GM12878 (cell line): Measurements from ENCODE around the gene DMXL1. TPM values are rescaled to one million over a fixed set of nuclear protein-coding genes. Genes with fewer than 3 reads are reported as not detected.

Experiments
- BMI1 ChIP-seq: fragments of 450-650 bp; IDR thresholded peaks from 2 replicates; pipeline ENCODE4 v1.6.1; 2016; ENCODE audit warnings: mild to moderate bottlenecking, moderate library complexity, borderline replicate concordance
- CBFB ChIP-seq: IDR thresholded peaks from 2 replicates; pipeline ENCODE4 v1.6.1; 2016; ENCODE audit warnings: antibody characterized with exemption, low read depth
- CBX5 ChIP-seq: sonication (generic); IDR thresholded peaks from 2 replicates; pipeline ENCODE4 v1.6.1; 2016; ENCODE audit warnings: low read depth, moderate library complexity, mild to moderate bottlenecking, inconsistent platforms
- CHD2 ChIP-seq: IDR thresholded peaks from 2 replicates; pipeline ENCODE4 v1.6.1; 2011; ENCODE audit warnings: low read depth, low read length, improper control_type of control experiment, borderline replicate concordance
- CHD4 ChIP-seq: fragments of 200-600 bp; sonication (generic); IDR thresholded peaks from 2 replicates; pipeline ENCODE4 v1.6.1; 2016; ENCODE audit warnings: mild to moderate bottlenecking
- DPF2 ChIP-seq: fragments of 450-650 bp; IDR thresholded peaks from 2 replicates; pipeline ENCODE4 v1.6.1; 2017; ENCODE audit warnings: mild to moderate bottlenecking
- EP300 ChIP-seq, 2 experiments: fragments of 150-350 bp in 1 of 2; IDR thresholded peaks; 2 replicates each; pipeline ENCODE4 v1.6.1; 2011 to 2012; ENCODE audit warnings: low read depth in 2 of 2, low read length in 2 of 2, borderline replicate concordance in 1 of 2, improper control_type of control experiment in 1 of 2, inconsistent platforms in 1 of 2; ENCODE audit not compliant: control insufficient read depth in 1 of 2
- ETV6 ChIP-seq, 2 experiments: fragments of 450-650 bp in 1 of 2; IDR thresholded peaks in 1 of 2; conservative IDR thresholded peaks in 1 of 2; 2 replicates each; pipeline ENCODE4 v1.6.1; 2014; ENCODE audit warnings: antibody characterized with exemption in 1 of 2, borderline replicate concordance in 1 of 2, low read depth in 1 of 2, mild to moderate bottlenecking in 1 of 2, moderate library complexity in 1 of 2
- FOXM1 ChIP-seq: IDR thresholded peaks from 2 replicates; pipeline ENCODE4 v1.6.1; 2012; ENCODE audit warnings: low read depth, mild to moderate bottlenecking, inconsistent platforms, low read length, moderate library complexity
- GATAD2B ChIP-seq: fragments of 450-650 bp; conservative IDR thresholded peaks from 2 replicates; pipeline ENCODE4 v1.6.1; 2017; ENCODE audit warnings: low read depth, mild to moderate bottlenecking, moderate library complexity
- HDAC6 ChIP-seq: fragments of 200-600 bp; sonication (generic); IDR thresholded peaks from one replicate; pipeline ENCODE4 v1.8.0; 2017; ENCODE audit warnings: antibody characterized with exemption; ENCODE audit not compliant: unreplicated experiment
- MEF2A ChIP-seq: IDR thresholded peaks from 2 replicates; pipeline ENCODE4 v1.6.1; 2011; ENCODE audit warnings: low read depth, mild to moderate bottlenecking, low read length, moderate library complexity; ENCODE audit not compliant: insufficient read depth
- MXI1 ChIP-seq: fragments of 150-350 bp; IDR thresholded peaks from 2 replicates; pipeline ENCODE4 v1.6.1; 2011; ENCODE audit warnings: low read depth, mild to moderate bottlenecking, inconsistent platforms, low read length, improper control_type of control experiment
- NFYB ChIP-seq: IDR thresholded peaks from 2 replicates; pipeline ENCODE4 v1.6.1; 2011; ENCODE audit warnings: low read depth, mild to moderate bottlenecking, low read length, improper control_type of control experiment, moderate library complexity; ENCODE audit not compliant: insufficient read depth
- PML ChIP-seq: IDR thresholded peaks from 2 replicates; pipeline ENCODE4 v1.6.1; 2012; ENCODE audit warnings: low read length, inconsistent platforms
- POLR2AphosphoS5 ChIP-seq: IDR thresholded peaks from 2 replicates; pipeline ENCODE4 v1.6.1; 2011; ENCODE audit warnings: mild to moderate bottlenecking, low read length, inconsistent platforms
- POU2F2 ChIP-seq: IDR thresholded peaks from 3 replicates; pipeline ENCODE4 v1.6.1; 2011; ENCODE audit warnings: low read depth, mild to moderate bottlenecking, low read length, borderline replicate concordance
- RCOR1 ChIP-seq: conservative IDR thresholded peaks from 2 replicates; pipeline ENCODE4 v1.6.1; 2012; ENCODE audit warnings: low read depth, low read length, improper control_type of control experiment
- RFX5 ChIP-seq: IDR thresholded peaks from 2 replicates; pipeline ENCODE4 v1.6.1; 2011; ENCODE audit warnings: low read depth, low read length, improper control_type of control experiment
- SMC3 ChIP-seq: IDR thresholded peaks from 2 replicates; pipeline ENCODE4 v1.6.1; 2011; ENCODE audit warnings: low read length, improper control_type of control experiment, borderline replicate concordance
- TCF12 ChIP-seq: IDR thresholded peaks from 2 replicates; pipeline ENCODE4 v1.6.1; 2011; ENCODE audit warnings: low read depth, mild to moderate bottlenecking, low read length
- TCF3 ChIP-seq: IDR thresholded peaks from 2 replicates; pipeline ENCODE4 v1.6.1; 2012; ENCODE audit warnings: low read depth, mild to moderate bottlenecking, low read length, borderline replicate concordance; ENCODE audit not compliant: insufficient read depth
- TCF7 ChIP-seq: IDR thresholded peaks from 2 replicates; pipeline ENCODE4 v1.6.1; 2014; ENCODE audit warnings: antibody characterized with exemption, borderline replicate concordance
- WRNIP1 ChIP-seq: IDR thresholded peaks from 2 replicates; pipeline ENCODE4 v1.6.1; 2011; ENCODE audit warnings: low read depth, low read length, improper control_type of control experiment, borderline replicate concordance
- YY1 ChIP-seq: IDR thresholded peaks from 2 replicates; pipeline ENCODE4 v1.6.1; 2011; ENCODE audit warnings: low read depth, mild to moderate bottlenecking, low read length
- polyA plus RNA-seq, 11 experiments: library from polyadenylated mRNA; depleted of rRNA in 4 of 11; unstranded in 6 of 11; stranded (reverse) in 5 of 11; fragments of >200 nt; fragmentation: Nextera tagmentation in 4 of 11; fragmentation: Illumina TruSeq in 1 of 11; extraction: Ambion mirVana in 4 of 11; extraction: Trizol in 1 of 11; gene quantifications; 1 replicate in 1 of 11; 2 replicates in 10 of 11; pipeline versions ENCODE4 v1.2.1 to v1.2.3, GENCODE V29; 2011 to 2016; ENCODE audit warnings: inconsistent platforms in 2 of 11, missing spikeins in 2 of 11, low read depth in 1 of 11
- total RNA-seq, 4 experiments: library from RNA; depleted of rRNA in 3 of 4; stranded (reverse); fragments of >200 nt in 3 of 4; fragmentation: Illumina TruSeq in 1 of 4; extraction: Trizol in 1 of 4; gene quantifications; 2 replicates each; pipeline versions ENCODE4 v1.2.1 to v1.2.3, GENCODE V29; 2013 to 2021
- TF ChIP-seq, protein P1 (sequence below): IDR thresholded peaks from 2 replicates; pipeline ENCODE4 v1.6.1; 2011; ENCODE audit warnings: low read depth, mild to moderate bottlenecking, low read length, moderate library complexity, borderline replicate concordance; ENCODE audit errors: extremely low read depth
- TF ChIP-seq, protein P2 (sequence below): IDR thresholded peaks from 2 replicates; pipeline ENCODE4 v1.6.1; 2011; ENCODE audit warnings: mild to moderate bottlenecking, low read depth, low read length, moderate library complexity; ENCODE audit not compliant: insufficient replicate concordance
- TF ChIP-seq, protein P3 (sequence below): IDR thresholded peaks from 2 replicates; pipeline ENCODE4 v1.6.1; 2012; ENCODE audit warnings: low read depth, low read length, improper control_type of control experiment

Gene DMXL1
- total and polyA plus RNA-seq, 10 of the 15 experiments (the other 5 are each of a cell fraction or from before 2014, with no cell fraction given), result 9.1 to 67.7 (median 34.1) TPM

GRCh38 chr5:119070828-119071560, at the start of gene DMXL1 (continued):
- TF ChIP-seq CBFB, result peak; percentile 98
- TF ChIP-seq TCF12, result peak; percentile 75
- TF ChIP-seq, protein P1, sequence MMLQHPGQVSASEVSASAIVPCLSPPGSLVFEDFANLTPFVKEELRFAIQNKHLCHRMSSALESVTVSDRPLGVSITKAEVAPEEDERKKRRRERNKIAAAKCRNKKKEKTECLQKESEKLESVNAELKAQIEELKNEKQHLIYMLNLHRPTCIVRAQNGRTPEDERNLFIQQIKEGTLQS, result no peak
- no peak for TF ChIP-seq WRNIP1
- 0 out of 4 replicates have a peak, but pooled peaks of 1 of the 2 experiments have one; percentile 8 for TF ChIP-seq EP300 (IDR thresholded peaks at IDR 0.05; ENCODE audit: borderline replicate concordance in 1 of 2, control insufficient read depth in 1 of 2, low read depth in 2 of 2, low read length in 2 of 2)
- TF ChIP-seq ETV6 (conservative IDR thresholded peaks at IDR 0.05 in 1 of 2, IDR thresholded peaks at IDR 0.05 in 1 of 2; ENCODE audit: borderline replicate concordance in 1 of 2, low read depth in 1 of 2), result no peak
- peak; percentile 98 for TF ChIP-seq CHD2
- TF ChIP-seq HDAC6, result no peak
- TF ChIP-seq MXI1, result peak; percentile 67
- TF ChIP-seq POLR2AphosphoS5, result peak; percentile 73; the same call in 1 of the 2 replicates
- TF ChIP-seq MEF2A, result no peak
- no peak for TF ChIP-seq BMI1
- TF ChIP-seq FOXM1, result no peak
- no peak for TF ChIP-seq TCF7
- TF ChIP-seq CBX5, result peak; percentile 86; the same call in 1 of the 2 replicates
- TF ChIP-seq CHD4, result no peak
- TF ChIP-seq RFX5, result peak; percentile 53; the same call in 1 of the 2 replicates
- peak; percentile 87 for TF ChIP-seq NFYB
- TF ChIP-seq, protein P2, sequence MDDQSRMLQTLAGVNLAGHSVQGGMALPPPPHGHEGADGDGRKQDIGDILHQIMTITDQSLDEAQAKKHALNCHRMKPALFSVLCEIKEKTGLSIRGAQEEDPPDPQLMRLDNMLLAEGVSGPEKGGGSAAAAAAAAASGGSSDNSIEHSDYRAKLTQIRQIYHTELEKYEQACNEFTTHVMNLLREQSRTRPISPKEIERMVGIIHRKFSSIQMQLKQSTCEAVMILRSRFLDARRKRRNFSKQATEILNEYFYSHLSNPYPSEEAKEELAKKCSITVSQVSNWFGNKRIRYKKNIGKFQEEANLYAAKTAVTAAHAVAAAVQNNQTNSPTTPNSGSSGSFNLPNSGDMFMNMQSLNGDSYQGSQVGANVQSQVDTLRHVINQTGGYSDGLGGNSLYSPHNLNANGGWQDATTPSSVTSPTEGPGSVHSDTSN, result peak; percentile 68
- TF ChIP-seq POU2F2, result peak; percentile 18; the same call in 1 of the 3 replicates
- 0 out of 2 replicates have a peak, but pooled peaks have one; percentile 43 for TF ChIP-seq PML
- TF ChIP-seq SMC3, result no peak; the same call in 1 of the 2 replicates
- TF ChIP-seq TCF3, result peak; percentile 79; the same call in 1 of the 2 replicates
- TF ChIP-seq DPF2, result peak; percentile 70
- no peak for TF ChIP-seq YY1
- TF ChIP-seq GATAD2B, result peak; percentile 90
- TF ChIP-seq, protein P3, sequence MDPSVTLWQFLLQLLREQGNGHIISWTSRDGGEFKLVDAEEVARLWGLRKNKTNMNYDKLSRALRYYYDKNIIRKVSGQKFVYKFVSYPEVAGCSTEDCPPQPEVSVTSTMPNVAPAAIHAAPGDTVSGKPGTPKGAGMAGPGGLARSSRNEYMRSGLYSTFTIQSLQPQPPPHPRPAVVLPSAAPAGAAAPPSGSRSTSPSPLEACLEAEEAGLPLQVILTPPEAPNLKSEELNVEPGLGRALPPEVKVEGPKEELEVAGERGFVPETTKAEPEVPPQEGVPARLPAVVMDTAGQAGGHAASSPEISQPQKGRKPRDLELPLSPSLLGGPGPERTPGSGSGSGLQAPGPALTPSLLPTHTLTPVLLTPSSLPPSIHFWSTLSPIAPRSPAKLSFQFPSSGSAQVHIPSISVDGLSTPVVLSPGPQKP, result 0 out of 2 replicates have a peak, but pooled peaks have one; percentile 48
- TF ChIP-seq RCOR1, result peak; percentile 75; the same call in 1 of the 2 replicates
